Left hindlimb (tissue), 1 donor: ENCODE data around the gene MRPL32.
A peak's percentile ranks its signal among the peaks of the same experiment; 100 is the strongest.
"Not testable (repeated sequence)": the region's sequence is repeated elsewhere in the genome, so short reads cannot be mapped to it uniquely, and the experiment has no call there.

ENCODE experiments used
- DNase-seq: peaks from one replicate; pipeline ENCODE4 v3.0.0-alpha.2; 2018

The MRPL32 gene

DNA sequence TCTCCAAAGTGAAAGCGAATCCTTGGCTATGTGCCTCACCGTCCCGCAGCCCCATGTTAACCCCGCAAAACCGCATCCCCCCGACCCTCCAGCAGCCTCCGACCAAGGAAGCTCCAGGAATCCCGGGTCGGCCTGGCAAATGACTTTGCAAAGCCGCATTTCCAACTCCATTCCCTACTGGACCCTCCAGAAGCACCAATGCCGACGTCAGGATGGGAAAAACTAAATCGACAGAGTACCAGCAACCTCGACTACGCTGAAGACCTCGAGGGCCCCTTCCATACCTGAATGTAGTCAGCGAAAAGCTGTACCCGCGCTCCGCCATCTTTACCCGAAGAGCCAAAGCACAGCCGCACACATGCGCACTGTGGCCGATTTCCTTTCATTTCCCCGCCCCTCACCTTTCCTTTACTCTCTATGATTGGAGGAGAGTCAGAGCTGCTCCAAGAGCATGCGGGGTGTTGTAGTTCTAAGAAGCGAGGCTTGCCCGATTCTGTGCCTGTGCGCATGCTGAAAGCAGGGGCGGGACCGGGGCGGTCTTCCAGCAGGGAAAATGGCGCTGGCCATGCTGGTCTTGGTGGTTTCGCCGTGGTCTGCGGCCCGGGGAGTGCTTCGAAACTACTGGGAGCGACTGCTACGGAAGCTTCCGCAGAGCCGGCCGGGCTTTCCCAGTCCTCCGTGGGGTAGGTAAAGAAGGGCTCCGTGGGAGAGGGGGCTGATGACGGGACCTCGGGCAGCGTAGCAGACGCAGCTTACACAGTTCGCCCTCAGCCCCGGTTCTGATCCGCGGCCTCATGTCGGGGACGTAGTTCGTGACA is at the start of gene MRPL32, which contains the start of gene PSMA2:
Gene MRPL32, plus strand, starts transcription at position 543 of the 818 bp plus-strand sequence. Its CDS starts 11 bp downstream, at position 554.
Gene PSMA2, minus strand, starts transcription at position 341 of the 818 bp plus-strand sequence. Its CDS starts 16 bp downstream, at position 325.
- peak; percentile 97 for DNase-seq

DNA sequence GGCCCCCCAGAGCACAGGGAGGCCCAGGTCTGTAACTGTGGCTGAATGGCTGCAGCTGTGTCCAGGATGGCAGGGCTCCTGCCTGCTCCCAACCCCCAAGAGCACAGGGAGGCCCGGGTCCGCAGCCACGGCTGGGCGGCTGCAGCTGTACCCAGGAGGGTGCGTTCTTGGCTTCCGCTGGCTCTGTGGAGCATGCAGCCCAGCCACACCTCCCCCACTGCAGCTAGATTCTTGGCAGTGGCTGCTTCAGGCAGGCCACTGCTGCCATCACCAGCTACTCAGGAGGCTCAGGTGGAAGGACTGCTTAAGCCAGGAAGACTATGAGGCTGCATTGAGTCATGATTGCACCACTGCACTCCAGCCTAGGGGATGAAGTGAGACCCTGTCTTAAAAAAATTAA is 48.2 kb upstream of the MRPL32 start:
- no peak for DNase-seq

DNA sequence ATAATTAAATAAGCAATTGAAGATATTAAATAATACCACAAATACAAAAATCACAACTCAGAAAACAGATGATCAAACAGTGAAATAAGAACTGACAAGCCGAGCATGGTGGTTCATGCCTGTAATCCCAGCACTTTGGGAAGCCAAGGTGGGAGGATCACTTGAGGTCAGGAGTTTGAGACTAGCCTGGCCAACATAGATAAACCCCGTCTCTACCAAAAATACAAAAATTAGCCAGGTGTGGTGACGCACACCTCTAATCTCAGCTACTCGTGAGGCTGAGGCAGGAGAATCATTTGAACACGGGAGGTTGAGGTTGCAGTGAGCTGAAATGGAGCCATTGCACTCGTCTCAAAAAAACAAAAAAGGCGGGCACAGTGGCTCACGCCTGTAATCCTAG is 47.0 kb upstream of the MRPL32 start:
- not testable (repeated sequence) for DNase-seq

GRCh38 chr7:42886129-42886528 is 46.0 kb upstream of the MRPL32 start:
- no peak for DNase-seq

DNA sequence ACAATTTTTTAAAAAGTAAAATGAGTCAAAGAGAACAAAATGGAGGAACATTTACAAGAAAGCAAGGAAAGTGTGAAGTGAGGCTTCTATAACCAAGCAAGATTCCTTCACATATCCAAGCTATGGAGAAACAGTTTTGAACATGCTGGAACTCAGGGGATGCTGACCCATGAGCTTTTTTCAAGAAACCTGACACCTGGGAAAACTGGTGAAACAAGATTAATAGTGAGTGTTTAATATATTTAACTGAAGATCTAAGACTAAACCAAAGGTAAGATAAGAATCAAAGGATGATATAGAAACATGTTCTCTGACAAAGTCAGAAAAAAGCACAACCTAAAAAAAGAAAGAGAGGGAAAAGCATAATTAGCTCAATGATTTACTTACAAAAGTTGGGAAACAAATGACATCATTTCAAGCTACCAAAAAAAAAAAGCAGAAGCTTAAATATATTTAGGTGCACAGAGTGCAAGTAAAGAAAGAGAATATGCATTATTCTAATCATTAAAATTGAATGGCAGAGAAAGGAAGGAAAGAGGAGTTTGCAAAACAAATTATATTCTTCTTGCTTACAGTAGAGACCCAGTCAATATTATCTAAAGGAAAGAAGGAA is 45.2 kb upstream of the MRPL32 start:
- no peak for DNase-seq

DNA sequence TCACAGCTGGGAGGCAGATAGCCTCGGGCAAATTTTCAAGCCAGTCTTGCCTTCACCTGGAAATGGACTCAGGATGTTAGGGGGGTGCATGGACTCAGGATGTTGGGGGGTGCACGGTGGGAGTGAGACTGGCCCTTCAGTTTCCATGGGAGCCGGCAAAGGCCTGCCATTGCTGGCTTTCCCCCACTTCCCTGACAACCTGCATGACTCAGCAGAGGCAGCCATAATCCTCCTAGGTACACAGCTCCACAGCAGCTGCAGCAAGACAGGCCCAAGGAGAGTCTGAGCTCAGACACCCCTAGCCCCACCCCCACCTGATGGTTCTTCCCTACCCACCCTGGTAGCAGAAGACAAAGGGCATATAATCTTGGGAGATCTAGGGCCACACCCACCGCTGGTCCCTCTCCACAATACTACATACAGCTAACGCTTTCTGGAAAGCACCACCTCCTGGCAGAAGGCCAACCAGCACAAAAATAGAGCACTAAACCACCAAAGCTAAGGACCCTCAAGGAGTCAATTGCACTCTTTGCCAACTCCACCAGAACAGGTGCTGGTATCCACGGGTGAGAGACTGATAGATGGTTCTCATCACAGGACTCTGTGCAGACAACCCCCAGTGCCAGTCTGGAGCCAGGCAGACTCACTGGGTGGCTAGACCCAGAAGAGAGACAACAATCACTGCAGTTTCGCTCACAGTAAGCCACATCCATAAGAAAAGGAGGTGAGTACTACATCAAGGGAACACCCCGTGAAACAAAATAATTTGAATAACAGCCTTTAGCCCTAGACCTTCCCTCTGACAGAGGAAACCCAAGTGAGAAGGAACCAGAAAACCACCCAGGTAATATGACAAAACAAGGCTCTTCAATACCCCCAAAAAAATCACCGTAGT is 38.6 kb upstream of the MRPL32 start:
- no peak for DNase-seq

DNA sequence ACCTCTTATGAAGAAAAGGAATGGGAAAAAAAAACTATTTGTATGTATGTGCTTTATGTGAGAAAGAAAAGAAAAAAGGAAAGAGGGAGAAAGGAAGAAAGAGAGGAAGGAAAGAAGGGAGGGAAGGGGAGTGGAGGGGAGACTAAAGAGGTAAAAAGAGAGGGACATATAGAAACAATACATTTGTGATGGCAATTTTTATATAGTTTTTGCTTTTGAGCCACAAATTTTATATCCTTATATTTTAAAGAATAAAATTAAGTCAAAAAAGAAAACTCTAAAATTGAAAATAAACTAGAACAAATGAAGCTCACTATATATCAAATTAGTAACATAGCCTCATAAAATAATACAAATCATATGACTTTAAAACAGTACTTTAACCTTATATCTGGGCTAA is 31.3 kb upstream of the MRPL32 start:
- DNase-seq: no peak

DNA sequence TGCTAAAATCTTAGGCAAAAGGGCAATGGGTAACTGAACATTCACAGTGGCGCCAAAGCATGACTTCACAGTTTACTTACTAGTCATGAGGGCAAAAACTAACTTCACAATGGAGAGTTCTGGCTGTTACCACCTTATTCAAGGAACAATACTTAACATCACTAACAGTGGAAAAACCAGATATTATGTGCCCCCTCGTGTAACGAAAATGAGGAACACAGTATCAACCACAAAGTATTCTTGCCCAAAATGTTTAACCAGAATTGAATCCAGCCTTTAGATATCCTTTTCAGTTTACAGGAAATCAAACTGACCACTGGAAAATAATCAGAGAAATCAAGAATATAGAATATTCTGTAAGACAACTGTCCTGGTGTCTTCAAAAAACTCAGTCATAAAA is 29.8 kb upstream of the MRPL32 start:
- no peak for DNase-seq

DNA sequence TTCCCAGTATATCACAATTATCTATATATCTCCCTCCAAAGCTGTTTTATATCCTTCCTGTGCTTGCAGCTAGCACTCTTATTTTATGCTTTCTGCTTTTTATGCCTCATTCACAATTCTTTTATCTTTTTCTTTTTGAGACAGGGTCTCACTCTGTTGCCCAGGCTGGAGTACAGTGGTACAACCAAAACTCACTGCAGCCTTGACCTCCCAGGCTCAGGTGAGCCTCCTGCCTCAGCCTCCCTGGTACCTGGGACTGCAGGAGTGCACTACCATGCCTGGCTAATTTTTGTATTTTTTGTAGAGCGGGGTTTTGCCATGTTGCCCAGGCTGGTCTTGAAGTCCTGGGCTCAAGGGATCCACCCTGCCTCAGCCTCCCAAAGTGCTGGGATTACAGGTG is 26.0 kb upstream of the MRPL32 start:
- DNase-seq: no peak

DNA sequence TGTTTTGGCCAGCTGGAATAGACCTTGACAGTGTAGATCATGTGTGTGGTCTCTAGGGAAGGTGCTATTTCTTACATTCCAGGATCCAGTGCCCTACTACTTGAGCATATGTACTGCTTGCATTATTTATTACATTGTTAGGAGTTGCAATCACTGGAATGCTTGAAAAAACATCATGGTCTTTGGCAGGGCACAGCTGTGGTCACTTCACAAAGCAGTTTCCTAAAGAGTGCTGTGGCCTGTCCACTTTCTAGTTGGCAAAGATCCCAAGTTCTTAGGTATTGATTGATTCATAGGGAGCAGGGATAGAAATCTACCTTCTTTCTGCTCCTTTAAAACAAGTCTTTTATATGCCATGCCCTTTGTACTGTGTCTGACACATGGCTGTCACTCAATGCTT is 24.9 kb upstream of the MRPL32 start:
- DNase-seq: no peak

- DNase-seq: no peak
These were observed 21.9 kb upstream of the MRPL32 start for GRCh38 chr7:42910306-42910705.

- DNase-seq: peak; percentile 97
These were observed 20.4 kb upstream of the MRPL32 start, which contains the start of gene C7orf25 for GRCh38 chr7:42911454-42912447. Gene C7orf25, minus strand, starts transcription at chr7:42912070. Its CDS starts 1,170 bp downstream, at chr7:42910900.

GRCh38 chr7:42913591-42913990 is 18.6 kb upstream of the MRPL32 start:
- no peak for DNase-seq

GRCh38 chr7:42914009-42914408 is 18.2 kb upstream of the MRPL32 start:
- no peak for DNase-seq

DNA sequence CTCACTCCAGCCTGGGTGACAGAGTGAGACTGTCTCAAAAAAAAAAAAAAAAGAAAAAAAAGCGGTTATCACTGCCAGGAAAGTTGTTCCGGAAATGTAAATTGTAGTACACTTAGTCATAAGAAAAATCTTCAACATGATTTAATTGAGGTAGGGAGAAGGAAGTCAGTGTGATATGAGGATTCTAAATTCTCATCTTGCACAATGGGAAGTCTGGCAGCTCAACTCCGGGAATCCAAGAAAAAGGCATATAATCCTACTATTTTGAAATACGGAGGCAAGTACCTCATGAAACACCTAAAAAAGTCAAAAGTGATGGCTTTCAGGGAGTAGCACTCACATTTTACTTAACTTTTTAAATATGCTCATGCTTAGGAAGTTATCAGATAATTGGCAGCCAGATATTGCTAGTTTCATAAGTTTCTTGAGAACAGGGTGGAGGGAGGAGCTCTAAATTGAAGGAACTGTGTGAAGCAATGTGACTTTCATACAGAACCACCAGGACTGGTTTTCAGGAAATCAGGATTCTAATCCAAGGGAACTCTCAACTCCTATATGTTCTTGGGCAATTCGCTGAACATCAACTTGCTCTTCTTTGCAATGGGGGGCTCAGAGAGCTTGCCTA is 17.6 kb upstream of the MRPL32 start:
- DNase-seq: no peak

DNA sequence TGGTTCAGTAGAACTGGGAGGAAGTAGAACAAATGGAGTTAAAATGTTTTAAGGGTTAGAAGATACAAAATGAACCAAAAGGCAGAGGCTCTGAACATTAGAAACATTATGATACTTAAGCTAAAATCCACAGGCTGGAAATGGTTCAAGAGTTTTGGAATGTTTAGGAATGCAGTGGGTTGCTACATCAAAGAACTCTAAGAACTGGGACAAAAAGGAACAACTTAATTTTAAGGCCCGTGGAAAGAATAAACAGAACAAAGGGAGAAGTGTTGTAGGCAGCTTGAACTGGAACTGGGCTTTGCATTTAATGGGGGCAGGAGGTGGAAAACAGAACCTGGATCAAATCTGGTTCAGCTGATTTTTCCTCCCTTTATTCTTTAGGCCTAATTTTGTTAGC is 16.8 kb upstream of the MRPL32 start:
- DNase-seq: no peak

- DNase-seq: no peak
These were observed 10.0 kb upstream of the MRPL32 start for GRCh38 chr7:42922017-42922753.

- no peak for DNase-seq
These were observed 7.8 kb upstream of the MRPL32 start for GRCh38 chr7:42924223-42924838.

DNA sequence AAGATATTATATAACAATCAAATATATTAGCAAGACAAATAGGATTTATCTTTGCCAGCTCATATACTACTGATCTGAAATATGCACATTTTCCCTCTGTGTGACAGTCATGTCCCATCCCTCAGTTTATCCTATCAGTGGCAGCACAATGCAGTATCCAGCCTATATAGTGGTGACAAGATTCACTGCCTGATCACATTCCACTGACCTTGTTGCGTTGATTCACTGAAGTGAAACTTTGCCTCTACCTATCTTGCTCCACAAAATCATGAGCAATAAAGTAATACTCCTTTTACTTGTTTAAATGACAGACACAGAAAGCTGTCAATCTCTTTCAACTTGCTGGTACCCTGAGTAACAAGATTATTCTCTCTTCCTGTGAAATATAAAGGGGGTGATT is 6.5 kb upstream of the MRPL32 start:
- no peak for DNase-seq

DNA sequence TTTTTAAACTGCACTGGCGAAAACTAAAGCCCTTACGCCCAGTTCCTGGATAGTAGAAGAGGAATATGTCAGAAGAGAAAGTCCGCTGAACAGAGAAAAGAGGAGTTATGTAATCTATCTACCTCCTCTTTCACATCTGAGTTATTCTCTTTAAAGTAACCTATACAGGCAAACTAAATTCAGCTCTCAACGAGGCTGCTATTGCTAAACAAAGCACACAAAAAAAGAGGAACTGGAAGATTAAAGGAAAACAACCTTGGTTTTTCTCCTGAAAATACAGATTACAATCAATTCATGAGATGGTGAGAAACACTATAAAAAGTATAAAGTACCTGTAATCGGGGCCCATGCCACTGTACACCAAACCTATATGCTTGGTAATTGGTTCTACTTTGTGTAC is 6.0 kb upstream of the MRPL32 start:
- DNase-seq: no peak
